Measurements from ENCODE around the gene RIPOR3.

RIPOR3 gene

DNA sequence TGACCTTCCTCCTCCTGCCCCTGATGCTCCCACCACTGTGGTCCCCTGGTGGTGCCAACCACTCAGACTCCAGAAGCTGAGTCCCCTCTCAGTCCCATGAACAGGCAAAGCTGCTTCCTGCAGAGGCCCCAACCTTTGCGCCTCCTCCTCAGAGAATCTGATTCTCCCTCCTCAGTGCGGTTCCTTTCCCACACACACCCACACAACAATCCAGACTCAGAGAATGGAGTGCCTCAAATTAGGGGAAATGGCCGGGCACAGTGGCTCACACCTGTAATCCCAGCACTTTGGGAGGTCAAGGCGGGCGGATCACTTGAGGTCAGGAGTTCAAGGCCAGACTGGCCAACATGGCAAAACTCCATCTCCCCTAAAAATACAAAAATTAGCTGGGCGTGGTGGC is 23.0 kb downstream of the RIPOR3 start:
- no peak for DNase-seq (ENCODE audit: low spot score)
- TF ChIP-seq, protein P1, sequence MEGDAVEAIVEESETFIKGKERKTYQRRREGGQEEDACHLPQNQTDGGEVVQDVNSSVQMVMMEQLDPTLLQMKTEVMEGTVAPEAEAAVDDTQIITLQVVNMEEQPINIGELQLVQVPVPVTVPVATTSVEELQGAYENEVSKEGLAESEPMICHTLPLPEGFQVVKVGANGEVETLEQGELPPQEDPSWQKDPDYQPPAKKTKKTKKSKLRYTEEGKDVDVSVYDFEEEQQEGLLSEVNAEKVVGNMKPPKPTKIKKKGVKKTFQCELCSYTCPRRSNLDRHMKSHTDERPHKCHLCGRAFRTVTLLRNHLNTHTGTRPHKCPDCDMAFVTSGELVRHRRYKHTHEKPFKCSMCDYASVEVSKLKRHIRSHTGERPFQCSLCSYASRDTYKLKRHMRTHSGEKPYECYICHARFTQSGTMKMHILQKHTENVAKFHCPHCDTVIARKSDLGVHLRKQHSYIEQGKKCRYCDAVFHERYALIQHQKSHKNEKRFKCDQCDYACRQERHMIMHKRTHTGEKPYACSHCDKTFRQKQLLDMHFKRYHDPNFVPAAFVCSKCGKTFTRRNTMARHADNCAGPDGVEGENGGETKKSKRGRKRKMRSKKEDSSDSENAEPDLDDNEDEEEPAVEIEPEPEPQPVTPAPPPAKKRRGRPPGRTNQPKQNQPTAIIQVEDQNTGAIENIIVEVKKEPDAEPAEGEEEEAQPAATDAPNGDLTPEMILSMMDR (IDR thresholded peaks at IDR 0.05; ENCODE audit: extremely low read depth, missing control alignments), result no peak

DNA sequence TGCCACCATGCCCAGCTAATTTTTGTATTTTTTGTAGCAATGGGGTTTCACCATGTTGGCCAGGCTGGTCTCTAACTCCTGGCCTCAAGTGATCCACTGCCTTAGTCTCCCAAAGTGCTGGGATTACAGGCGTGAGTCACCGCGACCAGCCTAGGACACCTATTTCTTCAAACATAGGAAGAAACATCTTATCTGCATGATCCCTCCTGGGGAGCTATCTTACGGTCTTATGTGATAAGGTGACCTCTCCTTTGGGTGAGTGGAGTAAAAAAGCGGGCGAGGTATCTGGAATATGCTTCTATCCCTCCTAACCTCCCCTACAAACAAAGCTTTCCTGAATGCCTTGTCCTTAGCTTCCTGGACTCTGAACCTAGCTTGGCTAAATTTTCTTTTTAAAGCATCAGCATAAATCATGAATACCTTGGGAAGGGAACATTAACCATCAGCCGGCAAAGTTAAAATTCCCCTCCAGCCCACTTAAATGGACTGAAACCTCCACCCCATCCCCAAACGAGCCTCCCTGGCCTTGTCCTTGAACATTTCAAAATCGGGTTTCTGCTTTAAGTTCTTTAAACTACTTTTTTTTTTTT is 24.5 kb downstream of the RIPOR3 start:
- DNase-seq (ENCODE audit: low spot score), result no peak
- TF ChIP-seq, protein P1 (IDR thresholded peaks at IDR 0.05; ENCODE audit: extremely low read depth, missing control alignments), result no peak

DNA sequence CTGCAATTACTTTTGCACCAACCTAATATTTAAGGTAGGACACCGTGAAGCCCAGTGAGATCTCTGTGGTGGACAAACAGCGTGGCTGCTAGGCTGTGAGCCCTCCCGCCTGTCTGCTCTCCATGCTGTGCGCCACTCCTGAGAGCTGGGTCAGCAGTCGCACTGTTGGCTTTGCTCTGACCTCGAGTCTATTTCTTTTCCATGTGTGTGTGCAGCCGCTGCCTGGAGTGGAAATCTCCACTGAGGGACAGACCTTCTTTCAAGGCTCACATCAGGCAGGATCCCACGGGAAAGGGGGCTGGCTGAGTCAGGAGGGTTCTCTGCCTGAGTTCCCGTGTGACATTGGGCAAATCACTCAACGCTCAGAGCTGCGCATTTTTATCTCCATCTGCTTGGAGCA is 27.1 kb downstream of the RIPOR3 start:
- no peak for DNase-seq (ENCODE audit: low spot score)
- TF ChIP-seq, protein P1 (IDR thresholded peaks at IDR 0.05; ENCODE audit: extremely low read depth, missing control alignments), result no peak

DNA sequence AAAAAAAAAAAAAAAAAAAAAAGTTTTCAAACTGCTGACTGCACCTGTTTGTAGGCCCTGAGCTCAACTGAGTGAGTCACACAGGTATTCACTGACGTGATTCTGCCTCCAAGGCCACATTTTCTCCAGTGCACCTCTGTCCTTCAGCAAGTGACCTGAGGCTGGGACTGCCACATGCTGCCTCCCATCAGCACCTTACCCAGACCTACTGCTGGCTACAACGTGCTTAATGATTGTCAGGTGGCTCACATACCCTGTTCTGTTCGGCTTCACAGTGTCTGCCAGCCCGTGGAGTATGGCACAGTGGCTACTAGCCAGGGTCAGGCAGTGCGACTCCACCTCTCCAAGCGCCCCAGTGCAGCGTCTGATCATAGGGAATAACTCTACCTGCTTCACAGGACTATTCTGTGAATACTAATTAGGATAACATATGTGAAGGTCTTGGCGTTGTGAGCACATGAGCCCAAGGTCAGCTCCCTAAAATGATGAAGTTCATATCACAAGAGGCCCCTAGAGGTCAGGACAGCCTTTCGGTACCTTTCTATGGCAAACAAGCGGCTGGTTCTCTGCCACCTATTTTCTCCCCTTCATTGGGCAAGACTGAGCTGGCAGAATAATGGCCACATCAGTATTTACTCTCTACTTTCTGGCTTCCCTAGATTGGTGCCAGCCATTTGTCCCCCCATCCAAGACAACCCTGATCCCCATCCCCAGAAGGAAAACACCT is 28.1 kb downstream of the RIPOR3 start:
- no peak for DNase-seq (ENCODE audit: low spot score)
- TF ChIP-seq, protein P1 (IDR thresholded peaks at IDR 0.05; ENCODE audit: extremely low read depth, missing control alignments), result no peak

DNA sequence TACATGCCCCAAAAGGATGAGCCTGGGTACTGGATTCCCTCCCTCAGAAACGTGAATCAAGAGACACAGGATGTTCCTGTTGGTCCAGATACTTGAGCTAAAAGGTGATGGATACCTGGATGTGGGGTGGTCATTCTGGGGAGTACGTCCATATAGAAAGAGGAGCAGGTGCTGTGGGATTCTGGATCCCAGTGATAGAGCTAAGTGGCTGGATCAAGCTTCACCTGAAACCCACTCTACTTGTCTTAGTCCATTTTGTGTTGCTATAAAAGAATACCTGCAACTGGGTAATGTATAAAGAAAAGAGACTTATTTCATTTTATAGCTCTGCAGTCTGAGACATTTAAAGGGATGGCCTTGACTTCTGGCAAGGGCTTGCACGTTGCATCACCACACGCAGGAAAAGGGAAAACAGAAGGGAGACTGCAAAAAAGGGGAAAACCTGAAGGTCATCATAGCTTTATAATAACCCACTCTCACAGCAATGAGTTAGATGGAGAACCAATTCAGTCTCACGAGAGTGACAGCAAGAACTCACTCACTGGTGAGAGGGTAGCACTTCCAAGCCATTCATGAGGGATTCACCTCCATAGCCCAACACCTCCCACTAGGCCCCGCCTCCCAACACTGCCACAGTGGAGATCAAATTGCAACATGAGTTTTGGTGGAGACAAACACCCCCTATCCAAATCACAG is 31.2 kb downstream of the RIPOR3 start:
- TF ChIP-seq, protein P1 (IDR thresholded peaks at IDR 0.05; ENCODE audit: extremely low read depth, missing control alignments), result no peak
- DNase-seq (ENCODE audit: low spot score), result no peak

DNA sequence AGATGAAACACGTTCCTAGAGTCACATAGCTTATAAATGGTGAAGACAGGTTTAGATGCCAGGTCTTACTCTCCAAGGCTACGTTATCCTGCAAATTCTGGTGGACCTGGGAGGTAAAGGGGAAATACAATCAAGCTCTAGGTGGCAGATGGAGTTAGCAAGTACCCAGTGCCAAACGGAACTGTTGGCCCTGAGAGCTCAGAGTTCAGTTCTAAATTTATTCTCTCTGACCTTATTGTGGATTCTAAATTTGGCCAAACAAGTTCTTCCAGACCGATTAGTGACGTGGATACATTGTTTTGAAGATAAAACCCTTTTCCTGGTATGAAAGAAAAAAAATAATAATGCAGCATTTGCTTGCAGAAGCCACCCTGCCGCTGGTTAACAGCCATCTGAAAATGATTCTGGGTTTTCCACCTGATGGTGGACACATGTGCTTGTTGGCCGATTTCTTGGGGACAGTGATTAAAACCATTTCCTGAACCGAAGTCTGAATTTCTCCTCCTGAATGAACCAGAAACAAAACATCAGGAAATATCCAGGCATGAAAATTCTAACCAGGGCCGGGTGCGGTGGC is 32.5 kb downstream of the RIPOR3 start:
- DNase-seq (ENCODE audit: low spot score), result no peak
- TF ChIP-seq, protein P1 (IDR thresholded peaks at IDR 0.05; ENCODE audit: extremely low read depth, missing control alignments), result no peak

Data from GM20000 (cell line).